Activated CD8-positive, alpha-beta T cell treated with anti-CD3 and anti-CD28 coated beads for 36 hours (primary cell): Measurements from ENCODE around the gene MAGEE2. TPM values are rescaled to one million over a fixed set of nuclear protein-coding genes. Genes with fewer than 3 reads are reported as not detected.
A peak's percentile ranks its signal among the peaks of the same experiment; 100 is the strongest.
"Not testable (repeated sequence)": the region's sequence is repeated elsewhere in the genome, so short reads cannot be mapped to it uniquely, and the experiment has no call there.

Experiments
- ATAC-seq: fragments of 200-7000 bp; cut with Tn5 transposase; one replicate; pipeline ENCODE4 v1.10.0; 2021; ENCODE audit warnings: mild to moderate bottlenecking, moderate library complexity
- CTCF ChIA-PET: fragments of 350-600 bp; sonication (Branson Sonifier 250); formaldehyde crosslinking; loops from one replicate; lab custom pipeline; 2021; ENCODE audit warnings: antibody characterized with exemption; lab: Charles Lee
- POLR2A ChIA-PET: fragments of 350-600 bp; sonication (Branson Sonifier 250); formaldehyde crosslinking; loops from one replicate; lab custom pipeline; 2021; ENCODE audit warnings: antibody characterized with exemption; lab: Charles Lee
- DNase-seq: peaks from one replicate; pipeline ENCODE4 v3.0.0-alpha.2; 2020
- H3K27ac Mint-ChIP-seq: one replicate; pipeline ENCODE4 v1.8.0; 2021; ENCODE audit warnings: mild to moderate bottlenecking, mixed read lengths
- H3K27me3 Mint-ChIP-seq: one replicate; pipeline ENCODE4 v1.8.0; 2021; ENCODE audit warnings: mixed read lengths
- H3K36me3 Mint-ChIP-seq: one replicate; pipeline ENCODE4 v1.8.0; 2021; ENCODE audit warnings: low read depth, mixed read lengths
- H3K4me1 Mint-ChIP-seq: one replicate; pipeline ENCODE4 v1.8.0; 2021; ENCODE audit warnings: low read depth, mixed read lengths
- H3K4me3 Mint-ChIP-seq: one replicate; pipeline ENCODE4 v1.8.0; 2021; ENCODE audit warnings: mild to moderate bottlenecking, moderate library complexity, mixed read lengths
- H3K9me3 Mint-ChIP-seq: one replicate; pipeline ENCODE4 v1.8.0; 2021; ENCODE audit warnings: mixed read lengths
- intact Hi-C: fragments of 100-400 bp; cut with micrococcal nuclease; formaldehyde crosslinking; loops from one replicate; pipeline ENCODE4 v1.10.0; 2022
- total RNA-seq, 2 experiments: library from RNA; stranded (reverse); gene quantifications; one replicate each; pipeline ENCODE4 v1.2.3, GENCODE V29; 2021
- TF ChIP-seq, protein P1 (sequence below): fragments of 200-600 bp; IDR thresholded peaks from one replicate; pipeline ENCODE4 v1.8.0; 2022; ENCODE audit warnings: antibody characterized with exemption, mild to moderate bottlenecking

Gene MAGEE2, protein sequence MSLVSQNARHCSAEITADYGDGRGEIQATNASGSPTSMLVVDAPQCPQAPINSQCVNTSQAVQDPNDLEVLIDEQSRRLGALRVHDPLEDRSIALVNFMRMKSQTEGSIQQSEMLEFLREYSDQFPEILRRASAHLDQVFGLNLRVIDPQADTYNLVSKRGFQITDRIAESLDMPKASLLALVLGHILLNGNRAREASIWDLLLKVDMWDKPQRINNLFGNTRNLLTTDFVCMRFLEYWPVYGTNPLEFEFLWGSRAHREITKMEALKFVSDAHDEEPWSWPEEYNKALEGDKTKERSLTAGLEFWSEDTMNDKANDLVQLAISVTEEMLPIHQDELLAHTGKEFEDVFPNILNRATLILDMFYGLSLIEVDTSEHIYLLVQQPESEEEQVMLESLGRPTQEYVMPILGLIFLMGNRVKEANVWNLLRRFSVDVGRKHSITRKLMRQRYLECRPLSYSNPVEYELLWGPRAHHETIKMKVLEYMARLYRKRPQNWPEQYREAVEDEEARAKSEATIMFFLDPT
- total RNA-seq = not detected

DNA sequence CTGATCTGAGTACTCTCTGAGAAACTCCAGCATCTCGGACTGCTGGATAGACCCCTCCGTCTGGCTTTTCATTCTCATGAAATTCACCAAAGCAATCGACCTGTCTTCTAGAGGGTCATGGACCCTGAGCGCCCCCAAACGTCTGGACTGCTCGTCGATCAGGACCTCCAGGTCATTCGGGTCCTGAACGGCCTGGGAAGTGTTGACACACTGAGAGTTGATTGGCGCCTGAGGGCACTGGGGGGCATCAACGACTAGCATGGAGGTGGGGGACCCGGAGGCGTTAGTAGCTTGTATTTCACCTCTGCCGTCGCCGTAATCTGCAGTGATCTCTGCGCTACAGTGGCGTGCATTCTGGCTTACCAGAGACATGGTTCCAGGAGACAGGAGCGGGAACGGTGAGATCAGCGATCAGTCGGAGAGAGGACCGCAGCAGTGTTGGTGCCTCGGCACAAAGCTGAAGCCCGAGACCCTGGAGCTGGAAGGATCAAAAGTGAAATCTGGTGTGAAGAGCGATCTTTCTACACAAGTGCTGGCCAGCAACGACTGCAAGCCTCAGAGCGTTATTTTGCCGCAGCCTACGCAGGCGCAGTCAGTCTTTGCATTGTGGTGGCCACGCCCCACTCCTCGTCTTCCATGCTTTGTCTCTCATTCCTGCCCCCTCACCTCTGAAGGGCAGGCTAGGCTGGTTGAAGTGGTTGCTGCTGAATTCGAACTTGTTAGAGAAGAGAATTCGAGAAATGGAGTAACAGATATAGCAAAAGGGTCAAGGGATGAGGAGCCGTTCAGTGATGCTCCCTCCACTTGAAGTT is at the start of gene MAGEE2:
Gene MAGEE2, minus strand, starts transcription at position 575 of the 812 bp plus-strand sequence. Its CDS starts 203 bp downstream, at position 372.
- peaks cover 3% of the 10 kb centered on the region for H3K4me1 Mint-ChIP-seq
- CTCF ChIA-PET = no interaction called here
- H3K36me3 Mint-ChIP-seq = no peaks in the 10 kb centered on the region
- H3K27me3 Mint-ChIP-seq = peaks cover 11% of the 10 kb centered on the region
- POLR2A ChIA-PET = no interaction called here
- ATAC-seq (peak; percentile 53), DNase-seq (peak; percentile 16)
- peak within 1 kb of the TSS; percentile 72 for H3K4me3 Mint-ChIP-seq
- H3K27ac Mint-ChIP-seq = no peak within 1 kb of the TSS
- TF ChIP-seq, protein P1, sequence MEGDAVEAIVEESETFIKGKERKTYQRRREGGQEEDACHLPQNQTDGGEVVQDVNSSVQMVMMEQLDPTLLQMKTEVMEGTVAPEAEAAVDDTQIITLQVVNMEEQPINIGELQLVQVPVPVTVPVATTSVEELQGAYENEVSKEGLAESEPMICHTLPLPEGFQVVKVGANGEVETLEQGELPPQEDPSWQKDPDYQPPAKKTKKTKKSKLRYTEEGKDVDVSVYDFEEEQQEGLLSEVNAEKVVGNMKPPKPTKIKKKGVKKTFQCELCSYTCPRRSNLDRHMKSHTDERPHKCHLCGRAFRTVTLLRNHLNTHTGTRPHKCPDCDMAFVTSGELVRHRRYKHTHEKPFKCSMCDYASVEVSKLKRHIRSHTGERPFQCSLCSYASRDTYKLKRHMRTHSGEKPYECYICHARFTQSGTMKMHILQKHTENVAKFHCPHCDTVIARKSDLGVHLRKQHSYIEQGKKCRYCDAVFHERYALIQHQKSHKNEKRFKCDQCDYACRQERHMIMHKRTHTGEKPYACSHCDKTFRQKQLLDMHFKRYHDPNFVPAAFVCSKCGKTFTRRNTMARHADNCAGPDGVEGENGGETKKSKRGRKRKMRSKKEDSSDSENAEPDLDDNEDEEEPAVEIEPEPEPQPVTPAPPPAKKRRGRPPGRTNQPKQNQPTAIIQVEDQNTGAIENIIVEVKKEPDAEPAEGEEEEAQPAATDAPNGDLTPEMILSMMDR = no peak
- intact Hi-C loops = no loop called here
- no peaks in the 10 kb centered on the region for H3K9me3 Mint-ChIP-seq

DNA sequence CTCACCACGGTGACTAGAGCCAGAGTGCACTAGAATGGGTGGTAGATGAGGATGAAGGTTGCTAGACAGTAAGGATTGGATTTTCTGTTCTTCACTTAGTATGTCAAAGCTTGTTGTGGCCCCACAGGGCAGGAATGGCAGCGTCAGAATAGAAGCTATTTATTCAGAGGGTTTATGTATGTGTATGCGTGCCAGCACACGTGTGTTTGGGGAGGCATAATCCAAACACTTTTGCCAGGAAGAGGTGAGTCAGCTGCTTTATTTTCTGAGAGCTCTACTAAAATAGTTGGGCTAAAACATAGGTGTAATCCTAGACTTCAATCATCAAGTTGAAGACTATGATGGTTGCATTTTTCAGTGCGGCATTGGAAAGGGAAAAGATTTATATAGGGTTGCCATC is 1.2 kb upstream of the MAGEE2 start:
- intact Hi-C loops = no loop called here
- no peak for DNase-seq
- H3K36me3 Mint-ChIP-seq = no peaks in the 10 kb centered on the region
- ChIA-PET CTCF (no interaction called here), POLR2A (no interaction called here)
- no peaks in the 10 kb centered on the region for H3K9me3 Mint-ChIP-seq
- no peak overlapping the region for H3K27ac Mint-ChIP-seq
- peaks cover 3% of the 10 kb centered on the region for H3K4me1 Mint-ChIP-seq
- no peak for ATAC-seq
- TF ChIP-seq, protein P1 = no peak
- H3K27me3 Mint-ChIP-seq = peaks cover 11% of the 10 kb centered on the region
- no peak overlapping the region for H3K4me3 Mint-ChIP-seq

DNA sequence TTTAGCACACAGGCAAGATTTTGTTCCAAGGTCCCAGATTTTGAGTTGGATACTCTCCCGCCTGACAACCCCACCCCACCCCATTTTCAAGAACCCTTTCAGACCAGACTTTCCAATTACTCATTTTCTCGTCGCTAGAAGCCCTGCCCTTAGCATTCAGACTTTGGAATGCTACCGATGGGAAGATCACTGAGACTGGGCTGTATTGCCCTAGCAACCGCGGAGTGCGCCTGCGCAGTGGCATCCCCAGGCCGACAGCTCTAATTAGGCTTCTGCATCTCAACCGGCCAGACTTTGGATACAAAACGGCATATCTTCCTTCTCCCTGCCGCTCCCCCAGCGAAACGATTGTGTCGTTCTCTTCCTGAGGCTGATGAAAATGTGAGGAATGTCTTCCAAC is 3.4 kb downstream of the MAGEE2 start:
- H3K27me3 Mint-ChIP-seq = peaks cover 11% of the 10 kb centered on the region
- intact Hi-C loops = no loop called here
- no peaks in the 10 kb centered on the region for H3K36me3 Mint-ChIP-seq
- peaks cover 3% of the 10 kb centered on the region for H3K4me1 Mint-ChIP-seq
- POLR2A ChIA-PET = no interaction called here
- no peak overlapping the region for H3K4me3 Mint-ChIP-seq
- no peak overlapping the region for H3K27ac Mint-ChIP-seq
- TF ChIP-seq, protein P1 = no peak
- CTCF ChIA-PET = no interaction called here
- H3K9me3 Mint-ChIP-seq = no peaks in the 10 kb centered on the region
- no peak for ATAC-seq
- DNase-seq = no peak

DNA sequence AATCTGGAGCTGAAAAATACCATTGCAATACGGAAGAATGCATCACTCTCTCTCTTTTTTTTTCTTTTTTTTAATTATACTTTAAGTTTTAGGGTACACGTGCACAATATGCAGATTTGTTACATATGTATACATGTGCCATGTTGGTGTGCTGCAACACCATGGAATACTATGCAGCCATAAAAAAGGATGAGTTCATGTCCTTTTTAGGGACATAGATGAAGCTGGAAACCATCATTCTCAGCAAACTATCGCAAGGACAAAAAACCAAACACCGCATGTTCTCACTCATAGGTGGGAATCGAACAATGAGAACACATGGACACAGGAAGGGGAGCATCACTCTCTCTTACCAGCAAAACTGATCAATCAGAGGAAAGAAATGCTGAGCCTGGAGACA is 17.0 kb downstream of the MAGEE2 start:
- H3K9me3 Mint-ChIP-seq, H3K27me3 Mint-ChIP-seq, H3K27ac Mint-ChIP-seq, DNase-seq, H3K4me3 Mint-ChIP-seq, POLR2A ChIA-PET, CTCF ChIA-PET, ATAC-seq, H3K4me1 Mint-ChIP-seq, H3K36me3 Mint-ChIP-seq, intact Hi-C loops: not testable (repeated sequence)

DNA sequence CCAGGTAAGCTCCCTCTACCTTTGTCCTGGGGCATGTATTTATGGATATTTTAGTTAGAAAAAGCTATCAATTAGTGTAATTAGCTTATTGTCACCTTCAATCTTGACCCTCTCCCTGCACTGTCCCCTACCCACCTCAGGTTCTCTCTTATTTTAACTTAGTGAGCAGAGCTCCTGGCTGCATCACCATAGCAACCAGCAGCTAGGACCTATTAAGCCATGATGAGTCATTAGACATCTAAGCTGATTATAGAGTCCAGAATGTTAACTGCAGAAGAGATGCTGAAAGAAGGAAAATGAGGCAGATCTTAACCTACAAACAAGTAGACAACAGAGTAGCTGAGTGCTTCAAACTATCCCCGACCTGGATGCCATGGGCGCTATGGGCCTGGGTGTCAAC is 36.6 kb downstream of the MAGEE2 start:
- Mint-ChIP-seq H3K9me3 (peaks cover 10% of the 10 kb centered on the region), H3K27me3 (peaks cover 1% of the 10 kb centered on the region), H3K36me3 (peaks cover 2% of the 10 kb centered on the region), H3K4me1 (peaks cover 3% of the 10 kb centered on the region), H3K27ac (no peak overlapping the region), H3K4me3 (no peak overlapping the region)
- ChIA-PET POLR2A (no interaction called here), CTCF (no interaction called here)
- no peak for ATAC-seq
- no peak for DNase-seq
- intact Hi-C loops = no loop called here
- TF ChIP-seq, protein P1 = no peak
